Astrocyte (in vitro differentiated cells and primary cell): Measurements from ENCODE around the gene HPSE2. TPM values are rescaled to one million over a fixed set of nuclear protein-coding genes. Genes with fewer than 3 reads are reported as not detected.

ENCODE experiments used
- DNase-seq: peaks from one replicate; pipeline ENCODE4 v3.0.0-alpha.2; 2010; ENCODE audit warnings: low read depth
- FAIRE-seq: peaks from 2 replicates; lab custom pipeline; 2011; peaks lifted over from hg19 to GRCh38; lab: Jason Lieb, UNC
- H2AFZ ChIP-seq: 2 replicates; pipeline ENCODE4 v1.6.0; 2012; ENCODE audit warnings: low read depth, low read length, inconsistent platforms
- H3K27ac ChIP-seq: 2 replicates; pipeline ENCODE4 v1.5.1; 2011; ENCODE audit warnings: low read depth, low read length, inconsistent platforms
- H3K27me3 ChIP-seq: 2 replicates; pipeline ENCODE4 v1.6.0; 2011; ENCODE audit warnings: low read length, inconsistent platforms; ENCODE audit not compliant: insufficient read depth
- H3K36me3 ChIP-seq: 2 replicates; pipeline ENCODE4 v1.5.1; 2011; ENCODE audit warnings: low read length, inconsistent platforms; ENCODE audit not compliant: insufficient read depth
- H3K4me1 ChIP-seq: 2 replicates; pipeline ENCODE4 v1.5.1; 2011; ENCODE audit warnings: low read length, inconsistent platforms; ENCODE audit not compliant: insufficient read depth
- H3K4me2 ChIP-seq: 2 replicates; pipeline ENCODE4 v1.6.0; 2012; ENCODE audit warnings: low read length, inconsistent platforms
- H3K4me3 ChIP-seq: 2 replicates; pipeline ENCODE4 v1.5.1; 2011; ENCODE audit warnings: low read depth, mild to moderate bottlenecking, low read length, inconsistent platforms; ENCODE audit not compliant: insufficient read depth
- H3K79me2 ChIP-seq: 2 replicates; pipeline ENCODE4 v1.6.0; 2012; ENCODE audit warnings: mild to moderate bottlenecking, low read length, inconsistent platforms; ENCODE audit not compliant: insufficient read depth
- H3K9ac ChIP-seq: 2 replicates; pipeline ENCODE4 v1.6.0; 2012; ENCODE audit warnings: mild to moderate bottlenecking, low read length, inconsistent platforms
- H3K9me3 ChIP-seq: 2 replicates; pipeline ENCODE4 v1.5.1; 2012; ENCODE audit warnings: low read depth, mild to moderate bottlenecking, low read length, inconsistent platforms; ENCODE audit not compliant: insufficient read depth
- H4K20me1 ChIP-seq: 2 replicates; pipeline ENCODE4 v1.6.0; 2012; ENCODE audit warnings: low read length, inconsistent platforms; ENCODE audit not compliant: insufficient read depth
- H3K27ac Mint-ChIP-seq: one replicate; pipeline ENCODE4 v1.8.0; 2021; ENCODE audit warnings: mild to moderate bottlenecking, mixed read lengths; ENCODE audit not compliant: unreplicated experiment
- H3K27me3 Mint-ChIP-seq: one replicate; pipeline ENCODE4 v1.8.0; 2021; ENCODE audit warnings: low read depth, mixed read lengths; ENCODE audit not compliant: unreplicated experiment
- H3K36me3 Mint-ChIP-seq: one replicate; pipeline ENCODE4 v1.8.0; 2021; ENCODE audit warnings: low read depth, mixed read lengths; ENCODE audit not compliant: unreplicated experiment
- H3K4me1 Mint-ChIP-seq: one replicate; pipeline ENCODE4 v1.8.0; 2021; ENCODE audit warnings: low read depth, mixed read lengths; ENCODE audit not compliant: unreplicated experiment
- H3K4me3 Mint-ChIP-seq: one replicate; pipeline ENCODE4 v1.8.0; 2021; ENCODE audit warnings: mild to moderate bottlenecking, moderate library complexity, mixed read lengths; ENCODE audit not compliant: unreplicated experiment
- H3K9me3 Mint-ChIP-seq: one replicate; pipeline ENCODE4 v1.8.0; 2021; ENCODE audit warnings: mild to moderate bottlenecking, mixed read lengths; ENCODE audit not compliant: unreplicated experiment
- EZH2 ChIP-seq: IDR thresholded peaks from 2 replicates; pipeline ENCODE4 v1.6.1; 2012; ENCODE audit warnings: mild to moderate bottlenecking, low read length, inconsistent platforms; ENCODE audit not compliant: insufficient read depth
- total RNA-seq: library from RNA; stranded (reverse); gene quantifications from 2 replicates; pipeline ENCODE4 v1.2.1, GENCODE V29; 2021
- TF ChIP-seq, protein P1 (sequence below): IDR thresholded peaks from 2 replicates; pipeline ENCODE4 v1.5.1; 2011; ENCODE audit warnings: low read depth, mild to moderate bottlenecking, inconsistent platforms, low read length, moderate library complexity; ENCODE audit not compliant: insufficient read depth

The HPSE2 gene
- total RNA-seq, 1 donor from 2014 or later, result 0.14 TPM

DNA sequence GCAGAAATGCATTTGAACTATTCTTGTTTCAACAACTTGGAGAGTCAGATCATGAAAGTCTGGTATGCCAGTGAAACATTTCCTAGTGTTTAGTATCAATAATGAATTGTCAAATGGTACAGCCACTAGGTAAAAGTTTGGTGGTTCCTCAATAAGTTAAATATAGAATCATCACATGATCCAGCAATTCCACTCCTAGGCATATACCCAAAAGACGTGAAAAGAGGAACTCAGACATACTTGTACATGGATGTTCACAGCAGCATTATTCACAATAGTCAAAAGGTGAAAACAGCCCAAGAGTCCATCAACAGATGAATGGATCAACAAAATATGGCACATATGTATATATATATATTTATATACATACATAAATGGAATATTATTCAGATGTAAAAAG is 721.9 kb downstream of the HPSE2 start:
- no peaks in the 10 kb centered on the region for H3K79me2 ChIP-seq
- DNase-seq (no peak), FAIRE-seq (no peak)
- Mint-ChIP-seq H3K27me3 (peaks cover 2% of the 10 kb centered on the region), H3K27ac (no peak overlapping the region), H3K9me3 (no peaks in the 10 kb centered on the region), H3K4me3 (no peak overlapping the region), H3K36me3 (no peaks in the 10 kb centered on the region), H3K4me1 (peaks cover 6% of the 10 kb centered on the region)
- H3K27ac ChIP-seq, result no peak overlapping the region
- no peaks in the 10 kb centered on the region for H3K4me1 ChIP-seq
- TF ChIP-seq, protein P1, sequence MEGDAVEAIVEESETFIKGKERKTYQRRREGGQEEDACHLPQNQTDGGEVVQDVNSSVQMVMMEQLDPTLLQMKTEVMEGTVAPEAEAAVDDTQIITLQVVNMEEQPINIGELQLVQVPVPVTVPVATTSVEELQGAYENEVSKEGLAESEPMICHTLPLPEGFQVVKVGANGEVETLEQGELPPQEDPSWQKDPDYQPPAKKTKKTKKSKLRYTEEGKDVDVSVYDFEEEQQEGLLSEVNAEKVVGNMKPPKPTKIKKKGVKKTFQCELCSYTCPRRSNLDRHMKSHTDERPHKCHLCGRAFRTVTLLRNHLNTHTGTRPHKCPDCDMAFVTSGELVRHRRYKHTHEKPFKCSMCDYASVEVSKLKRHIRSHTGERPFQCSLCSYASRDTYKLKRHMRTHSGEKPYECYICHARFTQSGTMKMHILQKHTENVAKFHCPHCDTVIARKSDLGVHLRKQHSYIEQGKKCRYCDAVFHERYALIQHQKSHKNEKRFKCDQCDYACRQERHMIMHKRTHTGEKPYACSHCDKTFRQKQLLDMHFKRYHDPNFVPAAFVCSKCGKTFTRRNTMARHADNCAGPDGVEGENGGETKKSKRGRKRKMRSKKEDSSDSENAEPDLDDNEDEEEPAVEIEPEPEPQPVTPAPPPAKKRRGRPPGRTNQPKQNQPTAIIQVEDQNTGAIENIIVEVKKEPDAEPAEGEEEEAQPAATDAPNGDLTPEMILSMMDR, result no peak
- TF ChIP-seq EZH2, result no peak
- H3K4me2 ChIP-seq, result no peak overlapping the region
- no peak overlapping the region for H3K4me3 ChIP-seq
- no peaks in the 10 kb centered on the region for H3K36me3 ChIP-seq
- no peaks in the 10 kb centered on the region for H3K27me3 ChIP-seq
- H3K9ac ChIP-seq, result no peak overlapping the region
- H3K9me3 ChIP-seq, result no peaks in the 10 kb centered on the region
- H4K20me1 ChIP-seq, result no peaks in the 10 kb centered on the region
- no peak overlapping the region for H2AFZ ChIP-seq

DNA sequence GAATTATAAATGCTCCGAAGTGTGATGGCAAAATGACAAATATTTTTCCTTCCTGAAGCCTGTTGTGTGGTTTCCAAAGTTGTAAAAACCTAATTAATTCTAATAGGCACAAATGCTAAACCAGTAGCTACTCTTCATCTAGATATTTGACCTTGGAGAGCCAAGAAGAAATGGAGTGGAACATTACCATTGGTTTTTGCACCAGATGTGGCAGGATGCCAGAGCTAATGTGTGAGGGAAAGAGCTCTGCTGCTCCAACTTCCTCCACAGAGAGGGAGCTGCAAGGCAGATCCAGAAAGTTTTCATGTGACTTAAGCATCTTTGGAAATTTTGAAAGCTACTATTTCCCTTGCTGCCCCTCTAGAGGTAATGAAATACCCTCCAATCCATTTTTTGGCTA is 723.8 kb downstream of the HPSE2 start:
- TF ChIP-seq, protein P1, result no peak
- TF ChIP-seq EZH2, result no peak
- Histone ChIP-seq H3K9me3 (no peaks in the 10 kb centered on the region), H3K4me1 (no peaks in the 10 kb centered on the region), H3K4me2 (no peak overlapping the region), H3K36me3 (no peaks in the 10 kb centered on the region), H3K27me3 (no peaks in the 10 kb centered on the region), H3K79me2 (no peaks in the 10 kb centered on the region), H4K20me1 (no peaks in the 10 kb centered on the region), H3K4me3 (no peak overlapping the region), H2AFZ (no peak overlapping the region), H3K27ac (no peak overlapping the region), H3K9ac (no peak overlapping the region)
- Mint-ChIP-seq H3K4me3 (no peak overlapping the region), H3K27ac (no peak overlapping the region), H3K4me1 (peaks cover 6% of the 10 kb centered on the region), H3K36me3 (no peaks in the 10 kb centered on the region), H3K9me3 (no peaks in the 10 kb centered on the region), H3K27me3 (no peaks in the 10 kb centered on the region)
- DNase-seq, result no peak
- FAIRE-seq, result no peak

DNA sequence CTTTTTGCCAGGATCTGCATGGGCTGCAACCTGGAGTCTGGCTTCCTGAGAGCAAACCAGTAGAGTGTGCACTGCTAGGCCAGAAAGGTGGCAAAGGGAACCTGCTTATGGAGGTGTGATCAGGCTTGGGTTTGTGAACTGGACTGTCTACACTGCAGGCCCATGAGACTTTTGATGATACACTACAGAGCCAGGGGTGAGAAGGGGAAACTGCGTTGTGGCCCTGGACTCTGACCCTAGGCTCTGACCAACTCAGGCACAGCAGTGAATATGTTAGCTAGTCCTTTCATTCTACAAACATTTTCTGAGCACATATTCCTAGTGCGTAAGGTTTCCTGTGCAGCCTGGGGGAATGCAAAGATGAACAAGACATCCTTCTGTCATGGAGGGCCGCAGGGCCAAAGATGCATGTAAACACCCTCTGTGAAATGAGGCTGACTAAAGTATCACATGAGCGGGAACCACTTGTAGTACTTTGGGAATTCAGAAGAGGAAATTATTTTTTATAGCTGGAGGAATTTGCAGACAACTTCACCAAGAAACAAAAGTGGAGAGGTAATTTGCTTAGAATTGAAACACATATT is 725.1 kb downstream of the HPSE2 start:
- Histone ChIP-seq H3K4me1 (no peaks in the 10 kb centered on the region), H3K4me2 (no peak overlapping the region), H3K79me2 (no peaks in the 10 kb centered on the region), H4K20me1 (no peaks in the 10 kb centered on the region), H3K9ac (no peak overlapping the region), H3K36me3 (no peaks in the 10 kb centered on the region), H3K27me3 (no peaks in the 10 kb centered on the region), H3K27ac (no peak overlapping the region), H3K4me3 (no peak overlapping the region), H2AFZ (no peak overlapping the region), H3K9me3 (no peaks in the 10 kb centered on the region)
- DNase-seq (no peak), FAIRE-seq (no peak)
- Mint-ChIP-seq H3K27me3 (no peaks in the 10 kb centered on the region), H3K27ac (no peak overlapping the region), H3K36me3 (no peaks in the 10 kb centered on the region), H3K4me1 (no peaks in the 10 kb centered on the region), H3K4me3 (no peak overlapping the region), H3K9me3 (no peaks in the 10 kb centered on the region)
- TF ChIP-seq, protein P1, result no peak
- no peak for TF ChIP-seq EZH2
